Ovary (tissue), 9 donors: ENCODE data around the gene SLC29A3. TPM values are rescaled to one million over a fixed set of nuclear protein-coding genes. Genes with fewer than 3 reads are reported as not detected.
A peak's percentile ranks its signal among the peaks of the same experiment; 100 is the strongest.

Source experiments
- DNase-seq, 5 donors: peaks; one replicate each; pipeline ENCODE4 v3.0.0-alpha.2; 2019 to 2020
- H3K27ac ChIP-seq, 2 donors: fragments of 200-600 bp; one replicate each; pipeline versions ENCODE4 v1.5.1 to v1.8.0; 2019 to 2022
- H3K27me3 ChIP-seq: fragments of 200-600 bp; one replicate; pipeline ENCODE4 v1.8.0; 2022
- H3K36me3 ChIP-seq: fragments of 200-600 bp; sonication (generic); one replicate; pipeline ENCODE4 v1.5.1; 2019
- H3K4me1 ChIP-seq: one replicate; pipeline ENCODE4 v1.8.1; 2013; ENCODE audit warnings: mild to moderate bottlenecking, moderate library complexity; ENCODE audit not compliant: insufficient read depth
- H3K4me3 ChIP-seq: fragments of 200-600 bp; sonication (generic); one replicate; pipeline ENCODE4 v1.5.1; 2017
- H3K9me3 ChIP-seq, 2 donors: fragments of 200-600 bp in 1 of 2; sonication (generic) in 1 of 2; one replicate each; pipeline versions ENCODE4 v1.5.1 to v1.8.1; 2013 to 2019; ENCODE audit warnings: mild to moderate bottlenecking in 1 of 2, moderate library complexity in 1 of 2
- EP300 ChIP-seq: sonication (generic); formaldehyde crosslinking; IDR thresholded peaks from one replicate; pipeline ENCODE4 v1.6.1; 2017; ENCODE audit warnings: antibody characterized with exemption
- POLR2A ChIP-seq: fragments of 450-650 bp; IDR thresholded peaks from one replicate; pipeline ENCODE4 v1.6.1; 2017; ENCODE audit warnings: antibody characterized with exemption, mild to moderate bottlenecking, moderate library complexity
- WGBS, 3 donors: extraction: QIAGEN DNeasy Blood & Tissue Kit in 1 of 3; methylation state at CpG; one replicate each; pipeline versions ENCODE4 v1.1.5 to v1.1.7; 2013 to 2017; 5-methylcytosine and 5-hydroxymethylcytosine counted together
- intact Hi-C, 4 donors: fragments of 100-400 bp; cut with DNase I; formaldehyde crosslinking; loops; one replicate each; pipeline versions ENCODE4 v1.11.0 to v1.15.1; 2022 to 2023
- polyA plus RNA-seq, 2 donors: library from polyadenylated mRNA; stranded (reverse); fragments of 200-250 nt in 1 of 2; fragments of 350-450 nt in 1 of 2; fragmentation: Illumina TruSeq in 1 of 2; extraction: RNeasy Lipid Tissue Mini Kit (QIAGEN cat#74804) in 1 of 2; gene quantifications; one replicate each; pipeline ENCODE4 v1.2.3, GENCODE V29; 2013 to 2014
- total RNA-seq, 7 donors: library from RNA; depleted of rRNA in 2 of 7; stranded (reverse); fragments of >200 nt in 2 of 7; fragmentation: NEBNext Ultra II Directional in 3 of 7; extraction: Animal tissue kit (Norgen Biotek cat#: 25700) in 3 of 7; gene quantifications; one replicate each; pipeline versions ENCODE4 v1.1.0 to v1.2.4, GENCODE V29; 2016 to 2023
- TF ChIP-seq, protein P1 (sequence below), 3 donors: fragments of 450-650 bp in 2 of 3; fragments of 200-600 bp in 1 of 3; IDR thresholded peaks; one replicate each; pipeline versions ENCODE4 v1.5.1 to v1.8.0; 2016 to 2022; ENCODE audit warnings: antibody characterized with exemption in 3 of 3, mild to moderate bottlenecking in 1 of 3
- donor health status: DM: no; HTN: no; CAD: no; lungs with moderate emphysema.
- donor health status: DM: no; HTN: no; CAD: no.
- donor health status: Bipolar disorder and iron deficiency.
- donor health status: DM: yes; HTN: yes; CAD: no.
- donor health status: DM: no; HTN: no; CAD: no.
- donor health status: DM: yes; HTN: yes; CAD: no.

SLC29A3 gene
- total and polyA plus RNA-seq, 9 donors, result 10.1 to 18.3 (median 15.5) TPM

DNA sequence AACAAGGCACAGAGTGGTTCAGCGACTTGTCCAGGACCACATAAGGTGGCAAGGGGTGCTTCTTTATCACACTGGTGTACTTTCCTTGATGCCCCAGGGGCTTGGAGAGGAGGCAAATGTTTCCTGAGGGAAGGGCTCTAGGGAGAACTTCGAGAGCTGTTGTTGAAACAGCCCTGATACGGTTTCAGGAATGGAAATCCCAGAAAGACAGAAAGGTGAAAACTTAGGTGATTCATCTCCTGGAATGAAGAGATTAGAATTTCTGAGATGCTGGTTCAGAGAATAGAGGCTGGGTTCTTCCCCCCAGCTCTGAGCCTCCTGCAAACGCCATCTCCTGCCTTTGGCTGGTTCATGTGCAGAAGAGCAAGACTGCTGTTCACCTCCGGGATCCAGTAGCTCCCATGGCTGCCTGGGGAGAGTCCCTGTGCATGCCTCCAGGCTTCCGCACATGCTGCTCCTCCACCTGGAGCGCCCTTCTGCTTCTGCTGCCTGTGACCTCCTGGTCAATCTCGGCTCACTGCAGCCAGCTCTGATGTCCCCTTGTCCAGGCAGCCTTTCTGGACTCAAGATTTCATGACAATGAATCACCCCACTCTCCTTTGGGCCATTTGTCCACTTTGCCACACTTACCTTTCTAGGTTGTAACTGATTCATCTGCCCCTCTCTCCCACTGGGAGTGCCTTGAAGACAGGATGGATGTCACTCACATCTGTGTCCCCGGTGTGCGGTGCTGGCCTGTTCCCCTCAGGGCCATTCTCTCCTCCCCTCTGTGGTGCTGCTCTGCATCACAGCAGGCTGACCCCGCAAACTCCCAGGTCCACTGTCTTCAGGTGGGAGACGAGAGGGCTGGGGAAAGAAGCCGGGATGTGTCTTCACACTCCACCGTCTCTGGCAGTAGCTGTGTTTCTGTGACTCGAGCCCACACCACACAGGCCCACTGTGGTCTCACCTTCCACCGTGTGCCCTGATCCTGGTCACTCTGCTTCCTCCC, 74.0 kb downstream of the SLC29A3 start:
- H3K36me3 ChIP-seq, result no peaks in the 10 kb centered on the region

GRCh38 chr10:71393841-71394475, 74.9 kb downstream of the SLC29A3 start:
- WGBS, 3 donors, result 87 to 91% (median 88%) methylated on average over 8 of the region's 8 CpGs
- no peak for TF ChIP-seq POLR2A
- TF ChIP-seq EP300, result no peak
- TF ChIP-seq, protein P1, sequence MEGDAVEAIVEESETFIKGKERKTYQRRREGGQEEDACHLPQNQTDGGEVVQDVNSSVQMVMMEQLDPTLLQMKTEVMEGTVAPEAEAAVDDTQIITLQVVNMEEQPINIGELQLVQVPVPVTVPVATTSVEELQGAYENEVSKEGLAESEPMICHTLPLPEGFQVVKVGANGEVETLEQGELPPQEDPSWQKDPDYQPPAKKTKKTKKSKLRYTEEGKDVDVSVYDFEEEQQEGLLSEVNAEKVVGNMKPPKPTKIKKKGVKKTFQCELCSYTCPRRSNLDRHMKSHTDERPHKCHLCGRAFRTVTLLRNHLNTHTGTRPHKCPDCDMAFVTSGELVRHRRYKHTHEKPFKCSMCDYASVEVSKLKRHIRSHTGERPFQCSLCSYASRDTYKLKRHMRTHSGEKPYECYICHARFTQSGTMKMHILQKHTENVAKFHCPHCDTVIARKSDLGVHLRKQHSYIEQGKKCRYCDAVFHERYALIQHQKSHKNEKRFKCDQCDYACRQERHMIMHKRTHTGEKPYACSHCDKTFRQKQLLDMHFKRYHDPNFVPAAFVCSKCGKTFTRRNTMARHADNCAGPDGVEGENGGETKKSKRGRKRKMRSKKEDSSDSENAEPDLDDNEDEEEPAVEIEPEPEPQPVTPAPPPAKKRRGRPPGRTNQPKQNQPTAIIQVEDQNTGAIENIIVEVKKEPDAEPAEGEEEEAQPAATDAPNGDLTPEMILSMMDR (IDR thresholded peaks at IDR 0.05), result no peak
- Histone ChIP-seq H3K36me3 (no peaks in the 10 kb centered on the region), H3K27ac (no peak overlapping the region), H3K9me3 (no peaks in the 10 kb centered on the region), H3K4me3 (no peak overlapping the region), H3K27me3 (no peaks in the 10 kb centered on the region), H3K4me1 (peaks cover 7% of the 10 kb centered on the region)
- intact Hi-C loops, result loop anchor here (2.0 to 10.0 kb wide), 7 partner anchors 211 to 498 kb away; partner anchors contain the start of gene VSIR (in 1 of the 4)
- peak in 1 of 5 donors; percentile 12 for DNase-seq

More for the DNA sequence above, 74.0 kb downstream of the SLC29A3 start:
- H3K4me3 ChIP-seq, result no peak overlapping the region
- H3K9me3 ChIP-seq, result no peaks in the 10 kb centered on the region
- peaks cover 5% of the 10 kb centered on the region for H3K4me1 ChIP-seq
- 83 to 88% (median 87%) methylated on average over 16 of the region's 16 CpGs for WGBS, 3 donors
- TF ChIP-seq POLR2A (no peak), EP300 (no peak)
- TF ChIP-seq, protein P1 (IDR thresholded peaks at IDR 0.05), result no peak
- H3K27me3 ChIP-seq, result no peaks in the 10 kb centered on the region
- no peak overlapping the region for H3K27ac ChIP-seq
- DNase-seq, result peak in 1 of 5 donors; percentile 11
- intact Hi-C loops, result loop anchor here (5.0 to 10.0 kb wide), 5 partner anchors 212 to 499 kb away; partner anchors contain the start of gene VSIR (in 1 of the 4)

DNA sequence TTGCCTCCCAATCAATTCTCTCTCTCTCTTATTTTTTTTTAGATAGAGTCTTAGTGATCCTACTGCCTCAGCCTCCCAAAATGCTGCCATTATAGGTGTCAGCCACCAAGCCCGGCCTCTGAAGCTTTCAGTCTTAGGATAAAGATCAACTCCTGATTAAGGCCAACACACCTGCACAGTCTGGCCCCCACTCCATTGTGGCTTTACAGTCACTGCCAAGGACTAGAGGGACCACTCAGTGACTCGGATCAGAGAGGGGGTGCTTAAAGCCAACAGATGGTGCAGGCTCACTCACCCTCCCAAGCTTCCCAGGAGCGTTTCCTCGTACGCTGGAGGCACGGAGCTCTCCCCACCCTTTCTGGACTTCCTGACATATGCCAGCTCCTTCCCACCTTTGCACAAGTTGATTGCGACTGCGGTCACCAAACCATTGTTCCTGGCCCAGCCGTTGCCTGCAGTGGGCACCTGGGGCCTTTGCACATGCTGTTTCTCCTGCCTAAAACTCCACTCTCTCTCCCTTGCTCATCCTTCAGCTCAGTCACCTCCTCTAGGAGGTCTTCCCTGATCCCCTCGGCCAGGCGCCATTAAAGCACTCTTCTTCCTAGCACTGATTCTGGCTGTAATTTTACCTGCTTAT, 76.0 kb downstream of the SLC29A3 start:
- Histone ChIP-seq H3K27ac (no peak overlapping the region), H3K4me3 (no peak overlapping the region), H3K36me3 (no peaks in the 10 kb centered on the region), H3K27me3 (no peaks in the 10 kb centered on the region), H3K4me1 (peaks cover 7% of the 10 kb centered on the region), H3K9me3 (no peaks in the 10 kb centered on the region)
- peak in 1 of 5 donors; percentile 12 for DNase-seq
- TF ChIP-seq, protein P1 (IDR thresholded peaks at IDR 0.05), result no peak
- no peak for TF ChIP-seq POLR2A
- TF ChIP-seq EP300, result no peak
- intact Hi-C loops, result loop anchor here (2.0 to 10.0 kb wide), 10 partner anchors 172 to 497 kb away; partner anchors contain the start of gene VSIR (in 1 of the 4)
- WGBS, 3 donors, result 92 to 97% (median 93%) methylated on average over 11 of the region's 11 CpGs

DNA sequence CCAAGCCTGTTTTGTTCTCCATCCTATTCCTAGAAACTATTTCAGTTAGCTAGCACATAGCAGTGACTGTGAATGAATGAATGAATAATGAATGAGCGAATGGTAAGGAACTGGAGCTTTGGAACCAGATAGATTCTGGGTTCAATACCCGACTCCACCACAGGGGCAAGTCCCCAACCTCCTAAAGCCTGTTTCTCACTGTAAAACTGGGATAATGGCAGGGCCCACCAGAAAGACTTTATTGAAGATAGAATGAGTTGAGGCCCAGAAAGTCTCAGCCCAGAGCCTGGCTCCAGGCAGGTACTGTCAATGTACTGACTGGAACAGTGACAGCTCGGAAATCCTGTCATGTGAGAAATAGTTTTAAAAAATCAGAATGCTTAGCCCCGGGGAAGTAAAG, 76.6 kb downstream of the SLC29A3 start:
- Histone ChIP-seq H3K27me3 (no peaks in the 10 kb centered on the region), H3K9me3 (no peaks in the 10 kb centered on the region), H3K27ac (peak overlapping the region in 1 of 2 donors; percentile 83), H3K4me1 (peaks cover 7% of the 10 kb centered on the region), H3K36me3 (no peaks in the 10 kb centered on the region), H3K4me3 (no peak overlapping the region)
- WGBS, 3 donors, result 88 to 92% (median 88%) methylated on average over 4 of the region's 4 CpGs
- no peak for DNase-seq
- TF ChIP-seq EP300, result no peak
- TF ChIP-seq, protein P1 (IDR thresholded peaks at IDR 0.05), result peak in 1 of 3 donors; percentile 5
- intact Hi-C loops, result loop anchor here (2.0 to 10.0 kb wide), 9 partner anchors 172 to 379 kb away; partner anchors contain the start of gene VSIR (in 1 of the 4)
